AG10803 (cell line): ENCODE data around the gene PCGF1.

Source experiments
- DNase-seq: peaks from one replicate; pipeline ENCODE4 v3.0.0; 2010; ENCODE audit warnings: low read depth
- H3K4me3 ChIP-seq: 2 replicates; pipeline ENCODE4 v1.5.1; 2011; ENCODE audit warnings: mild to moderate bottlenecking, low read length, control low read depth
- CTCF ChIP-seq: conservative IDR thresholded peaks from 2 replicates; pipeline ENCODE4 v1.5.1; 2011; ENCODE audit warnings: mild to moderate bottlenecking, low read length, control low read depth, inconsistent platforms

The PCGF1 gene

GRCh38 chr2:74482801-74483674 is 24.5 kb downstream of the PCGF1 start, which contains the start of the genes CCDC142 and TTC31:
TSS of gene CCDC142 (minus strand) at chr2:74482998. CDS start at chr2:74482837, 161 bp downstream.
TSS of gene TTC31 (plus strand) at chr2:74483081. CDS start at chr2:74483096, 15 bp downstream.
- peak; percentile 93 for DNase-seq
- TF ChIP-seq CTCF: peak; percentile 88
- H3K4me3 ChIP-seq: peak within 1 kb of the TSS; percentile 97

GRCh38 chr2:74481961-74482800 is 25.3 kb downstream of the PCGF1 start:
- DNase-seq: peak; percentile 41
- H3K4me3 ChIP-seq: peak overlapping the region; percentile 97
- TF ChIP-seq CTCF: no peak

- peak overlapping the region; percentile 97 for H3K4me3 ChIP-seq
- TF ChIP-seq CTCF: no peak
- no peak for DNase-seq
Measured at GRCh38 chr2:74481431-74481830, 26.1 kb downstream of the PCGF1 start.

GRCh38 chr2:74474899-74475298 is 32.6 kb downstream of the PCGF1 start:
- DNase-seq: no peak
- H3K4me3 ChIP-seq: no peak overlapping the region
- peak; percentile 26 for TF ChIP-seq CTCF

- no peak overlapping the region for H3K4me3 ChIP-seq
- TF ChIP-seq CTCF: no peak
- DNase-seq: no peak
Measured at GRCh38 chr2:74474481-74474880, 33.0 kb downstream of the PCGF1 start.

- DNase-seq: no peak
- no peak for TF ChIP-seq CTCF
Measured at GRCh38 chr2:74472945-74473258, 34.6 kb downstream of the PCGF1 start.

More at GRCh38 chr2:74472945-74473258, 34.6 kb downstream of the PCGF1 start:
- H3K4me3 ChIP-seq: peak overlapping the region; percentile 95
